Stimulated activated CD4-positive, alpha-beta T cell treated with anti-CD3 and anti-CD28 coated beads, Interleukin-15, amount 100 ng/mL, for 1 hour (primary cell): ENCODE measurements around the gene FOXP1.

Experiments used
- DNase-seq, 2 donors: peaks; one replicate each; pipeline ENCODE4 v3.0.0-alpha.2; 2020; ENCODE audit warnings: low read depth in 1 of 2, low spot score in 1 of 2

Gene FOXP1

DNA sequence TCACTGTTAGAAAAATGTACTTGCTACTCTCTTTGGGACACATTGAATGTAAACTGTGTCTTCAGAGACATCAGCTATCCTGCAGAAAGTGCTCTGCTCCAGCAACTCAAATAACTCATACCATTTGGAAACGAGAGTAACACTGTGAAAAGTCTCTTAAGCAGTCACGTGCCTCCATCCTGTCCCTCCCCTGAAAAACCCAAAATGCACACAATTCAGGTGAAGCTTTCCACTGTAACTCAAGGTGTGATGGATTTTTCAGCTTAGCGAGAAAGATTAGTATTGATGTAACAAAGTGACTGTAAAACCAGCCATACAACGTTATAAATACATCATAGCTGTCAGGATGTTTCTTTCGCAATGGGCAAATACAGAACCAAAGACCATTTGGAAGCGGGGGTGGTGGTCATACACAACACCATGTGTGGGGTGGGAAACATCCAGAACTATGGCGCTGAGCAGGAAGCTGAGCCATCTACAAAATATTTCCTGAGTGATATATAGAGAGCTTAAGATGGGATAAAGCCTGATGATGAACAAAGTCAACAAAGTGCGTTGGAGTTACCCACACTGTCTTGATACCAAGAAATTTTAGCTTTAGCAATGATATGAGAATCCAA is 332.3 kb downstream of the FOXP1 start:
- DNase-seq: no peak

DNA sequence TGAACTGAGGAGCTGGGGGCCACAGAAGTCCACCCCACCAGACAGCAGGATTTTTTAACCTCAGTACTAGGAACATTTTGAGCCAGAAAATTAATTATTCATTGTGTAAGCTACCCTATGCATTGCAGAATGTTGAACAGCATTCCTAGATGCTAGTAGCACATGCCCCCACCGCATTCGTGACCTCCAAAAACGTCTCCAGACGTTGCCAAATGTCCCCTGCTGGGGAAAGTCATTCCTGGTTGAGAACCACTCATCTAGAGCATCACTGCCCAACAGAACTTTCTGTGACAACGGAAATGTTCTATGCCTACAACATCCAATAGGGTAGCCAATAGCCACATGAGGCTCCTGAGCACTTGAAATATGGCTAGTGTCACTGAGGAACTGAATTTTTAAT is 333.5 kb downstream of the FOXP1 start:
- no peak for DNase-seq

DNA sequence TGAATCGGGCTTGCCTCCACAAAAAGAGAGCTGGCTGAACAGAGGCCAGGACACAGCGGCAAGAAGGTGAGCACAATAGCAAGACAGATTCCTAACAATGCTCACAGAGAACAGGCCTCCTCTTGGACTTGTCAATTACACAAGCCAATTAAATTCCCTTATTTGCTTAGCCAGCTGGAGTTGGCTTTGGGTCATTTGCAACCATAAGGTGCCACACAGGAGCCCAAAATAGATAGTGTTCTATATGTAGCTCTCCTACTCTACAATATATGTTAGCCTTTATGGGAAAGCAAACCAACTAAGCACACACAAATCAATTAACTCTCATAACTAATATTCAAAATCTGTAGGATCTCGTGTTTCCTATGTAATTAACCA is 335.6 kb downstream of the FOXP1 start:
- DNase-seq: no peak

DNA sequence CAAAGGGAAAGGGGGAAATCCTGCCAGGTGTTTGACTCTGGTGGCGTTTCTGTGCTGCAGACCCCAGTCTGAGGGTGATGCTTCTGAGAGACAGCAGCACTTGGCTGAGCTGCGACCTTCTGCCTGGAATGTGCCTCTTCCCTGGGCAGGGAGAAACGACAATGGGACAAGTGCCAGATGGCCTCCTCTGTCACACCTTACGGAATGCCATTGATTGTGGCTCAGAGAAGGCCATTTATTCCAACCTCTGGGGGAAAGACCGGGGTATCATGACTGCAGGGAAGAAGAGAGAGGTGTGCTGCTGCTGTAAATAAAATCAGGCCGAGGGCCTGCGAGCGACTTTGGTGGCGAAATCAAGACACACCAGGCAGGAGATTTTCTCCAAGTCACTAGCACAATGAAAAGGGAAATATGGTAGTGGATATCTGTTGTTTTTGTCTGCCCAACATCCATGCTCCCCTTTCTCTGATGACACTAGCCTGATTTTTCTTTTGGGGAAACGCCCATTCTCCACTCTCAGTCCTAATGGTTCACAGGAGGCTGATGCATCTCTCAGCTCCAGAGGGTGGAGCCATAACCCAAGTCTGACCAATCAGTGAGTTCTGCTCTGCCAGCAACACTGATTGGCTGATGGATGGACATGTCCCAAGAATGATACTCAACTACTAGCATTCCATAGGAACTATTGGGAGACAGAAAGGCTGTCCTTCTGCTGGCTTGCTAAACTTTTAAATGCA is 336.1 kb downstream of the FOXP1 start:
- DNase-seq: no peak

DNA sequence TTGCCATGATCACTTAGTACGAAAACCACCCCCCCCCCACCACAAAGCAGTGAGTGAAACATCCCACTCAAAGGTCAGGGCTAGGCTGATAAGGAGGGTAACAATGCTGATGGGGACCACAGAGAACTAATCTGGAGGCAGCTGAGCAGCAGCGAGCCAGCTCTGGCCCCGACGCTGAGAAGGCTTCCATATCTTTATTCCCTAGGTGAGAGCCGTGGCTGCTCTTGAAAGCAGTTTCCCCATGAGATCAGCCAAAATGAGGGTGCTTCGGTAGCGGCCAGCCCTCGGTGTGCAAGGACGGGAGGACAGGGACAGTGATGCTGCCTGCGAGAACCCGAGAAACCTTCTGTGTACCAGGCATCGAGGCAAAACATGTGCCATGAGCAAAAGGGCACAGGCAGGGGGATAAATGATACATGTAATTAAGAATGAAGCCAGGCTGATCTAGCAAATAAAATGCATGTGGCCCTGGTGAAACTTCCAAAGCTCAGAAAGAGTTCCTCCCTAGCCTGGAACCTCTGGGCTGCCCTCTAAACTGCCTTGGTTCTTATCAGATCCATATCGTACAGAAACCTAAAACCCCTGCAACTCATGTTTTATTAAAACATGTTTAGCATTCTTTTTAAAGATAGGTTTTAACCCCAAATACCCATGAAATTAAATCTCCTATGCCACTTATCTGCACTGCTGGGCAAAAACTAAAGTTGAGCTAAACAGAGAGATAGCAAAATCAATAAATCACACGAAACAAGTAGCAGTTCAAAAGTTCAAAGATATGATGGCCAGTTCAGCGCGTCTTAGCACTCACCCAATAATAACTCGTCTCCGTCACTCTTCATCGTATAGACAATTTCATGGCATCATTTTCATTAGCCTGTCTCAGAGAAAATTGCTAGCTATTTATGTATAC is 337.3 kb downstream of the FOXP1 start:
- no peak for DNase-seq

DNA sequence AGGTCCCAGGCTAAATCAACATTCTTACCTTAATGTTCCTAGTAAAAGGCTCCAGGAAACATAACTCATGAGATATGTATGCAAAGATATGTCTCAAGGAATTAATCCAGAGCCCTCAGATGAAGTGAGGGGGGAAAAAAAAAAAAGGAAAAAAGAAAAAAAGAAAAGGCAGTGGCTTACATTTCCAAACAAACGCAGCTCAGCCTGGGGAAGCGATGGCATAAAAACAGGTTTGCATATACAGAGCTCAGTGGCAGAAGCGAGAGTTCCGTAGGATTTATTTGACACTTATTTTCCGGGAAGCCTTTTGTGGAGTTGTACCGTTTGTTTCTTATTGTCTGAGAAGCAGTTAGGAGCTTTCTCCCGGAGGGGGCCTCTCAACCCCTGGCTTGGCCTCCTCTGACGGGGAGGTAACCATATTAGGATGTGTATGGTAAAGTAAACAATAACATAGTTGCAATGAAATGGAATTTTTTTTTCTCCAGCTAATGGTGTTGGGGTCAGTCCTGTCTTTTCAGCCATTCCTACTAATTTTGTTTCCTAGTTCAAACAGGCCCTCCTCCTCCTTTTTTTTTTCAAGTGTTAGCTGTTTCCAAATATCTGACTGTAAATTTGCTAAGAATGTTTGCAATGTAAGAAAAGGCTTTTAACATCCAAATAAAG is 338.6 kb downstream of the FOXP1 start:
- no peak for DNase-seq

DNA sequence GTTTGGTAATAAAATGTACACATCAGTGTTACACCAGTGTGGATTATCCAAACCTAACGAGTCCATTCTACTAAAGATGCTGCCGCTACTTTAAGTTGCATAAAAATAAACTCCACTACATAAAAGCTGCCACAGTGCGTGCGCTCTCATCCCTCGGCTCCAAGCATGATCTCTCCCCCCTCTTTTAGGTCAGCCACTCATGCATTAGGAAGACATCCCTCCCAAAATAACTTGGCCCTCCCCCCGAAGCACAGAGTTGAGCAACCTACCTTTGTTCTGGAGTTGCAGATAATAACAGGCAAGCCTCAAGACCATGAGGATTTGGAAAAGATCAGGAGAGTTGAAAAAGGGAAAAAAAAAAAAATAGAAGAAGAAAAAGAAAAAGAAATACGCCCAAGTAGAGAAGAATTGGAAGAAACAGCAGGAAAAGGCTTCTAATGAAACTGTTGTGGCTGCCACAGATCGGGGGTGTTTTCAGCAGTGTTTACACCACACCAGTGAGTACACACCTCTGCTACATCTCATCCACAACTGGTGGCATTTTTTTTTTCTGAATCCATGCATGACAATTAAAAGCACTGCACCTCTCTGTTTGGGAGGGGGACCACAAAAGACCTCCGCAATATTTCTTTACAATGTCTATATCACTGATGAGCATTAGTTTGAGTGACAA is 339.2 kb downstream of the FOXP1 start:
- no peak for DNase-seq

DNA sequence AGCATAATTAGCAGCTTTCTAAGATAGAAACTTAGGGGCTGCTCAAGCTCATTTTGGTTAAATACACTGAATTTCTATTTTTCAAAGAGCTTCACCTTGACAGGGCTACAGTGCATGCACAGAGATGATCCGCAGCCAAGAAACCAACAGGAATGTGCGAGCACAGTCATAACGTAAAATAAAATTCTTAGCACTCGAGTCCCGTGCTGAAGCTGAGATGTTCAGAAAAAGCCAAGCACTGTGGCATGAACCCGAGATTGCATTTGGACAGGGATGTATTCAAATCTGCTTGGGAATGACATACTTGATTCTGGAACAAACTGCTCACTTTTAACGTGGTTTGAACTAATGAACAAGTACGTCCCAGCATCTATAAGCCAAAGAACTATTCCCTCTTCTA is 340.3 kb downstream of the FOXP1 start:
- no peak for DNase-seq

DNA sequence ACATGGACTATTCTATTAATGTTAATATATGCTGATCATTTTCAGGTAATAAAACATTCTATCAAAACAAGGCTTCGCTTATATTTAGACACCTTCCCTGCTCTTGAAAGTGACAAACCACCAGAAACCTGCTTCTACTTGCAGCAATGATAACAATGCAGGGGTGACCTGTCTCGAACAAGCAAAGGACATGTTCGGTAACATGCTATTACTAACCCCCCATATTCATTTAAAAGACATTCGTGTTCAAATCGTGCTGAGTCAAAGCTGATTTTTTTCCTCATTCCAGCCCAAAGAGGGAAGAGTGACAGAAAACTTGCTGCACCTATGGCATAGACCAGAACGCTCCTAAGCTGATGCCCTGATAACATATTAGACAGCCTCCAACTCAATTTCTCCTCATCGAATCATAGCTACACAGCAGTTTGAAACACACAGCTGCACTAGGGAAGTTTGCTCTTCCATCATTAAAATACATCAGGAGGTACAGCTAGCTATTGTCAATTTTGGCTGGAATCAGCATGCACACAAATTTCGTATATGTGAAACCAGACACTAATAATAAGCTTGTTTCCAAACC is 341.5 kb downstream of the FOXP1 start:
- DNase-seq: no peak

DNA sequence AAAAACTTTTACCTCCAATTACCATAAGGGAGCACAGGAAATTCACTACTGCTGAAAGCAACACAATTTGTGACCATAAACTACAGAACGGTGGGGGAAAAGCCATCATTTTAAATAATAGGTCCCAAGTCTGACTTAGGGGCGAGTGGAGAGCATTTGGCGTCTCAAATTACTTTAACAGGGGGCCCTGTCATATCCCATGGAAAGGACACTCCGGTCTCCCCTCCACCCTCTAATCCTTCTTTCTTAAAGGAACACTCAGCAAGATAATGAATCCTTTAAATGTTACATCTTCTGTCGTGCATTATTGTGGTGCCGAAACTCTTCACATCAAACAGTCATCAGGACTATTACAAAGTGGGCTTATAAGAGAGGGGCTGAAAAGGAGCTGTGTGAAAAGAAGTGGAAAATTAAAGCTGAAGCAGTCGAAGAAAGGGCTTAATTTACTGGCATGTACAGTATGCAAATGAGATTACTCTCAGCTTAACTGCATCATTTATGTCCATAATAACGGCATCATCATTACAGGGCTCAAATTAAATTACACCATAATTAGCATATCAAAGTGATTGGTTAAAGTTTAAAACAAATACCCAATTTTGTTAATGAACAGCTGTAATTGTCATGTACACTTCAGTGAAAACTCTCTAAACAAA is 342.2 kb downstream of the FOXP1 start:
- DNase-seq: no peak

DNA sequence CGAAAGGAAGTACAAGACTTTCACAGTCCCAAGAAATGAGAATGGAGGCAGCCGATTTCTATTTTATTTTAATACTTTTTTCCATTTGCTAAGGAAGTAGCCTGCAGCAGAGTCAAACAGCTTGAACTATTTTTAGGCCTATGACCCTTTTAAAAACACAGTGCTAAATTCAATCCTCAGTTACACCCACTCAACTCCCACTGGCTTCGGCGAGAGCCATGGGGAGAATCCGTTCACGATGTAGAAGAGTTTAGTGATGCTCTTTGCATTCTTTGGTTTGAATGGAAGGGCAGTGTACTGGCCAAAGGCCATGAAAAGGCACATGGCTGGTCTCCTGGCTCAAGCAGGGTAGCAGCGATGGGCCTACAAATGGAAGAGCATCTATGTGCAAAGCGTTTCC is 343.5 kb downstream of the FOXP1 start:
- DNase-seq: no peak

DNA sequence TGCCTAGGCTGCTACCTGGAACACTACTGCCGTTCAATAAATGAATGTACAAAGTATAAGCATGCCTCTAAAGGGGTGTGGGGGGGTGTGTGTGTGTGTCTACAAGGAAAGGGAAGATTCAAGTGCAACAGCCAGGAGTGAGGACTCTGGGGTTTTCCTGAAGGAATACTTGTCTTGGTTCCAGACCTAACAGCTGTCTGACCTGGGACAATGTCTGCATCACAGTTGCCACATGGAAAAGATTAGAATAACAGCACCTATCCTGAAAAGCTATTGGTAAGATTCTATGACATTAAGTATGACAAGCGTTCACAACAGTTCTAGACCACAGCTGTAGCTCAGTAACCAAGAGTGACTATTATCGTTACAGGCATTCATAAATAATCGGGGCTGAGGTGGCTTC is 345.2 kb downstream of the FOXP1 start:
- no peak for DNase-seq

DNA sequence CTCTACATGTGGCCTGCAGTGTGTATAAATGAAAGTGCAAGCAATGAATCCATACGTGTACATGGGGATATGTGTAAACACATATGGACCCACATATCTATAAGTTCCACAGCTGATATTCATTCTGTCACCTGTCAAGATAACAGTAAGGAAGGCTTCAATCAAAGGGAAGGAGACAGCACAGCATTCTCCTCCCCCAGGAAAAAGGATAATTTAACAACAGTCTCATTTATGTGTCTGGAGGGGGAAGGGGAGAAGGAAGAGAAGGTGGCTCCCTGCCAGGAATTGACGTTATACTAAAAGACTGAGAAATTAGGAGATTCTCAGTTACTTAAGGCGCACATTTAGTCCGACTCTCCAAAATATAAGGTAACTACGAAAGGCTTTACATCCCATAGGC is 345.9 kb downstream of the FOXP1 start:
- no peak for DNase-seq

DNA sequence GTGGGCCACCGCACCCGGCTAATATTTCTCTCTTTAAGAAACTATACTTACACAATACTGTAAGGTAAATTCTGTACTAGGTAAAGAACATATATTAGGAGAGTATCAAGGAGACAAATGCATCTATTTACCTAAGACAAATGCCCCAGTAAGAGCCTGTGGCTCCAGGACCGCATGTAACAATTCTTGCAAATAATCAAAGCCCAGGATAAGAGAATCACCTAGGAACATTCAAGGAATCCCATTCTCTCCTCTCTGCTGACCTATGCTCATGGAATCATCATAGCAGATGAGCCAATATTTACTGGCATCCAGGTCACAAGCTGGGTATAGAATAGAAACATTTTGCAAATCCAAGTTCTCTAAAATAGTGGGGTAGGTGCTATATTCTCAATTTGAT is 347.7 kb downstream of the FOXP1 start:
- DNase-seq: no peak

DNA sequence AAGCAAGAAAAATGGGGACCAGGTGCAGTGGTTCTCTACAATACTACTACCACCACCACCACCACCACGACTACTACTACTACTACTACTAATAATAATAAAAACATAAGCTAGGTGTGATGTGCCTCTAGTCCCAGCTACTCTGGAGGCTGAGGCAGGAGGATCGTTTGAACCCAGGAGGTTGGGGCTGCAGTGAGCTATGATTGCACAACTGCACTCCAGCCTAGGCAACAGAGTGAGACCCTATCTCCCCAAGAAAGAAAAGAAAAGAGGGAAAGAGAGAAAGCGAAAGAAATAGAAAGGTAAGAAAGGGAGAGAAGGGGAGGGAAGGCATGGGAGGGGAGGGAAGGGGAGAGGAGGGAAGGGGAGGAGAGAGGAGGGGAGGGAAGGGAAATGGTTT is 350.6 kb downstream of the FOXP1 start:
- no peak for DNase-seq

DNA sequence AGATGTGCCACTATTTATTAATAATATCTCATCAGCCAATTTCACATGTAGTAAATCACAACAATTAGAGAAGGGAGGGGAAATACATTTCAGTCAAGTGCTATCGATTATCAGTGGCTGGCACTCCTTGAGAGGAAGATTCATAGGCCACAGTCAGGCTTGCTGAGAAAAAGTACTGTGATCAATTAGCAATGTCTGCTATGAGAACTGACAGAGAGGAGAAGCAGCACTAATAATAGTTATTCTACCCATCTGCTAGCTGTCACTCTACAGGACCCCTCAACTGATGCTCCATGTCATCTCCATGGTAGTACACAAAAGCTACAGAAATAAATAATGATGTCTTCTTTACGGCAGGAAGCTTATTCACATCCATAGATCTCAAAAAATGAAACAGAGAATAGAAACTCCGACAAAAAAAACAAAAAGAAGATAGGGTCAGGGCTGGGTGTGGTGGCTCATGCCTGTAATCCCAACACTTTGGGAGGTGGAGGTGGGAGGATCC is 351.3 kb downstream of the FOXP1 start:
- no peak for DNase-seq

DNA sequence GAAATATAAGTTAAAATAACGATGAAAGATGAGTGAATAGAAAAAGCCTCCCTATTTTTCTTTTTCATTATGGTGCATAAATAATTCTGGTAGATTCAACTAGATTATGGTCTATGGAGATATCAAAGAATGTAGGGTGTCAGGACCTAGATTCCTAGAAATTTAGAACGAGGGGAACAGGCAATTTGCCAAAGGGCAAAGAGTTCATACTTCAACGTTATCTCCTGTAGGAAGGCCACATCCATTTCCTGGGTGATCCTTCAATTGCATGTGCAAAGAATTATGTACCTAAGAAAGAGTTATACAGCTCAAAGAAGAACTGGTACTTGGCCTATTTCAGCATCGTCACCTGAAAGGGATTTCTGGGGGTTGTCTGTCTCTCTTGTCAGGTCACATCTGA is 351.8 kb downstream of the FOXP1 start:
- no peak for DNase-seq

DNA sequence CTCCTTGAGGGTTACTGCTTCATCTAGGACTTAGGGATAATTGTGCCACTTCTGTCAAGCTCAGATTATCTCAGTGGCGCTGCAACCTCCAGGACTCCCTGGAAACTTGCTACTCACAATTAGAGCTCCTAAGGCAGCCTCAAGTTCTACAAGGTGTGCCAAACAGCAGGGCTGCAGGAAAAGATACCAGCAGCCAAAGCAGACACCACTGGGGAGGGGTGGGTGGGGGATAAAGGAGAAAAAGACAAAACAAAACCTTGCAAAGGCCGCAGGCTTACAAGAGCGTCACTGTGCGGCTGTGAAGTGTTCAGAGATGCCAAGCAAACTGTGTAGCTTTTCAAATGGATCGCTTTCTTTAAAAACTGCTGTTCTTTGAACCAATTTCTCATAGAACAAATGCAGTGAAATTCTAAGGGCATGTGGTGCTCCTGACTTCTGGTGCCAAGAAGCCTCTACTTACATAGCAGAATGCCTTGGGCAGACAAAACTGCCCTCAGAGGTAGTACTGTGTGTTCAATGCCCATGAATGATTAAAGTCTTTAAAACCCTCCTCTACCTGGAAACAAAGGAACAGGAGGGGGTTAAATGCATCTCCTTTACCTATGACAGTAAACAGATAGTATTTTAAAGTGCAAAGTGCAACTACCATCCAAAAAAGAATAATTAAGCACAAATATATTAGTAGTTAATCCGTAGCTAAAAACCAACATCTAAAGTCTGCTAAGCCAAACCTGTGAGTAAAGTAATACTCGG is 353.4 kb downstream of the FOXP1 start:
- no peak for DNase-seq

DNA sequence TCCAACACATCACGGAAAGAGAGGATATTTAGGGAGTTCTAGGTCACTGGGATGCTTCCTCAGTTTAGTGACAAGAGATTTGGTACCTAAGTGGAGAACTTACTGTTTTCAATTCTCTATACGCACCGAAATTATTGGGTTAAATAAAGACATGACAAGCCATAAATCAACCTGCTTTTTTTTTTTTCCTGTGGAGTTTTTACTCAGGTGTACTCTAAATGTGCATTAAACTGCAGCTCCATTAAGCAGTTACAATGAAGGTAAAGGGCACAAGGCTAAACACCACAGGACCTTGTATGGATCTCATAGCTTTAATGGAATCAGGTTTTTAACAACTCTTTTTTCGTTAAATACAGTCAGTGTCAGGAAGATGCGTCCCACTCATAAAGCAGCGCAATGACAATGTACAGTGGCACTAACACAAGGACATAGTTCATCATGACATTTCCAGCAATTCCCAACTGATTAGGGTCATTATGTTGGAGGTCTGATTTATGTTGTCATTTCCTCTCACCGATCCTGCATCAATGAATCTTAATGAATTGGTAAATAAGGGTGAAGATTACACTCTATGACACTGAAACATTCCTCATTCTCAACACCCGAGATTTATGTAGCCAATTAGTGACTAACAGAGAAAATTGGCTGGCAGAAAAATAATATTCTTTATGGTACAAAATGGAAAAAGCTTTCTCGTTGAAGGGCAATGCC is 355.2 kb downstream of the FOXP1 start:
- DNase-seq: no peak
